HG02852 (cell line): ENCODE data around the gene MMP15.
"Not testable (repeated sequence)": the region's sequence is repeated elsewhere in the genome, so short reads cannot be mapped to it uniquely, and the experiment has no call there.

Experiments
- ATAC-seq: cut with Tn5 transposase; IDR thresholded peaks from one replicate; pipeline ENCODE4 v1.9.1; 2021; ENCODE audit warnings: mild to moderate bottlenecking, moderate library complexity; ENCODE audit not compliant: unreplicated experiment

Gene MMP15

DNA sequence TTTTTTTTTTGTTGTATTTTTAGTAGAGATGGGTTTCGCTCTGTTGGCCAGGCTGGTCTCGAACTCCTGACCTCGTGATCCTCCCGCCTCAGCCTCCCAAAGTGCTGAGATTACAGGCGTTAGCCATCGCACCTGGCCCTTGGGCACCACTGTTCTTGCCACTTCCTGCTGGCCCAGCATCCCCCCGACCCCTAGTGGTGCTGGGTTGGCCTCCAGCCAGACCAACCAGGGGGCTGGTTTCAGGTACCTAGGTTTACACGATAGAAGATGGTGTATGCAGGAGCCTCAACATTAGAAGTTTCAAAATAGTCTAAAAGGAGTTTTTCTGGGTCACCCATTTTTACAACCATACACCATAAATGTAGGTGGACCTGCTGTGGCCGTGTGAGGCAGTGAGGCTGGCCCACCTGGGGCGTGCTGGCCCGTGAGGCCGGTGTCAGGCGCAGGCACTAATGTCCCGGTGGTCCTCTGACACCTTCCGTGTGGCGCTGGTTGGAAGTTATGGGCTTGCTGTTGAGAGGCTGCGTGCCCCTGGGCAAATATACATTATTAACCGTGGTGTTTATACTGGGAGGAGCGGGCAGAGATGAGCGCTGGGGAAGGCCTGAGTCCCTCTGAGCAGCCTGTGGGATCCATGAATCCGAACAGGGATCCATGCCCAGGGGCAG is 60.2 kb downstream of the MMP15 start:
- no peak for ATAC-seq

DNA sequence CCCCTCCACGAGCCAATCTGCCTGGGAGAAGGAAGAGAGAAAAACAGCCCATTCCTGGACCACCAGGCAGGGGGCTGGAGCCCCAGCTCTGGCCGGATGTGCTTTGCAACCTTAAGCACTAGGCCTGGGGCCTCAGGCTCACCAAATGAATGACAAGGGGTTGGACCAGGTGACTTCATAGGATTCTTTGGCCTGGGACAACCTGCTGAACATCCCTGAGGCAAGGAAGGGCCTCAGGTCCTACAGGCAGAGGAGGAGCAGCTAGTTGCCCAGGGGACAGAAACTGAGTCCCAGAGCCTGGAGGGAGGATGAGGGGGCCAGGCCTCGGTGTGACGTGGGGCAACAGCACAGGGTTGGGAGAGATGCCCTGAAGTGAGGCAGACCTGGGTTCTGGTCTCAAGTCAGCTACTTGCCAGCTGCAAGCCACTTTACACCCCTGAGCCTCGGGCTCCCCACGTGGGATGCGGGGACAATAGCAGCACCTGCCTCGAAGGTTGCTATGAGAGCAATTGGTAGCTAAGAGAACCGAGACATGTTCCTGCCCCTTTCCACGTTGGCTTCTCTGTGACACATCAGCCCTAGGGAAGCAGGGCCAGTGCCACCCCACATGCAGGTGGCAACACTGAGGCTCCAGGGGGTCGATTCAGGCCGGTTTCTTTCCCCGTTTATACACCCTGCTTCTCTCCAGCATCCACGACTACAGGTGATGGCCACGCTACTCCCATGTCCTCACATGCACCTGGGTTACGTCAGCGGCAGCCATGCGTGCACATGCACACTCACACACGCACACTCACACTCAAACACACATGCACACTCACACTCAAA is 61.0 kb downstream of the MMP15 start:
- ATAC-seq = no peak

GRCh38 chr16:58087209-58087913 is 61.8 kb downstream of the MMP15 start:
- no peak for ATAC-seq

- ATAC-seq = no peak
Measured at GRCh38 chr16:58088091-58088490, 62.5 kb downstream of the MMP15 start.

- not testable (repeated sequence) for ATAC-seq
Measured at GRCh38 chr16:58090396-58090795, 64.8 kb downstream of the MMP15 start.

- no peak for ATAC-seq
Measured at GRCh38 chr16:58094026-58094425, 68.5 kb downstream of the MMP15 start.

DNA sequence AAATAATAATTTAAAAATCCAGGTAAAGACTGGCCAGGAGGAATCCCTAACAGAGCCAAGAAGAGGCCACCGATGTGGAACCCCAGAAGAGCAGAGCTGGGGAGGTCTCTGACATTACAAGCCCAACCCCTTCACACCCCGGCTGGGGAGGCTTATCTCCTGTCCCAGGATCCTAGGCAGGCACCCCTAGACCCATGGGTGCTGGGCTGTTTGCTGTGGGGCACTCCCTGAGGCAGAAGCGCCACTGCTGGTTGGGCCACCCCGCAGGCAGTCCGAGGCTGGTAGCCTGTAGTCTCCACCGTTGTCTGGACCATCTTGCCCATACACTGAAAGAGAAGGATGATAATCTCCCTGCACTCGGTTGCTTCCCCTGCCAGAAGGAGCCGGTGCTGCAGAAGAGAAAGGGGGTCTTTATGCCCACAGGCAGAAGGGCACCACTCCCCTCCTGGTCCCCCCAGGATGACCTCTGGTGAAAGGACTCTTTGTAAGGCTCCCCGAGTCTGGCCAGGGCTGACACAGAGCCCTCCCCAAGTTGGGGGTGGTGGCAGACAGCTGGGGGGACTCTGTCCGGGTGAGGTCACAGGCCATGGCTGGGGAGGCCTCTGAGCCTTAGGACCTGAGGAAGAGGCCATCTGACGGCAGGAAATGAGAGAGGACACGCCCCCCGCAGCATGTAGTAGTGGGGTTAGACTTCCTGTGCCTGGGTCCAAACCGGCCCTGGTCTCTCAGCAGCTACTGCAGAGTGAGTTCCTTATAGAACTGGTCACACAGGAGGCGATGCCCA is 69.4 kb downstream of the MMP15 start:
- no peak for ATAC-seq

DNA sequence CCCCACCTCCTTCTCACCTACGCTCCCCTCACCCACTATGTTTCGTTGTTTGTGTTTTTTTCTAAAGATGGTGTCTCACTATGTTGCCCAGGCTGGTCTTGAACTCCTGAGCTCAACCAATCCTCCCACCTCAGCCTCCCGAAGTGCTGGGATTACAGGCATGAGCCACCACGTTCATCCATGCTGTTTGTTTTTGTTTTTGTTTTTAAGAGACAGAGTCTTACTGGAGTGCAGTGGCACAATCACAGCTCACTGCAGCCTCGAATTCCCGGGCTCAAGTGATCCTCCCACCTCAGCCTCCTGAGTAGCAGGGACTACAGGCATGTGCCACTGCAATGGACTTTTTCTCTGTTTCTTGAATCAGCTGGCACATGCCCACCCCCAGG is 70.0 kb downstream of the MMP15 start:
- ATAC-seq = not testable (repeated sequence)

- ATAC-seq = no peak
Measured at GRCh38 chr16:58096249-58096648, 70.7 kb downstream of the MMP15 start.
